HG03575 (cell line): ENCODE measurements around the gene ARHGEF11.

ENCODE experiments used
- ATAC-seq: cut with Tn5 transposase; IDR thresholded peaks from one replicate; pipeline ENCODE4 v1.9.1; 2021; ENCODE audit not compliant: unreplicated experiment, insufficient number of reproducible peaks, low FRiP score; ENCODE audit errors: extremely low read depth

Gene ARHGEF11

DNA sequence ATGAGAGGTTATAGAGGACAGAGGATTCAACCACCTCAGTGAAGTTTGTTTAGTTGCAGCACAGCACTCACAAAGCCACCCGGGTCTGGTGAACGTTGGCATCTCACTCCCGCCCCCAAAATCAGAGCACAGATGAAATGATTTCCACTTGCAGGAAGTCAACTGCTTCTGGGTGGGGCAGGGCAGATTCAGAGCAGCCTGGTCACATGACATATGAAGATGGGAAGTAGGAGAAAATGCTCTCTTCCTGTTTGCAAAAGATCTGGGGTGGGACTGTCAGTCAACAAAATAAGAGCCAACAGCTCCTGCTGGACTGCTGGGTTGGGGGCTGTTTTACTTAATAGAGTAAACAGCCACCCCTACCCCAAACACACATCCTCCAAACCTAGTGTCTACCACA lies 81.9 kb downstream of the ARHGEF11 start:
- ATAC-seq, result no peak

DNA sequence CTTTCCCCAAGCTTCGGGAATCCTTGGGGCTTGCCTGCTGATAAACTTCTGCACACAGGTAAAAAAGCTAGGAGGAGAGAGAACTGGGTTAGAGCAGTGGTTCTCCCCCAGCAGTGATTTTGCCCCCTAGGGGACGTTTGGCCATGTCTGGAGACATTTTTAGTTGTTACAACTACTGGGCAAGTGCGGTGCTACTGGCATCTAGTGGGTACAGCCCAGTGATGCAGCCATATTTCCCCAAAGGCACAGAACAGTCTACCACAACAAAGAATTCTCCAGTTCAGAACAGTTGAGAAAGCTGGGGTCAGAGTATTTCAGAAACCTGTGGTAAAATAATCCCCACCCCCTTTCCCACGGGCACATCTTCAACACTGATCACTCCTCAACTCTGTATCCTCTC lies 83.8 kb downstream of the ARHGEF11 start:
- no peak for ATAC-seq

DNA sequence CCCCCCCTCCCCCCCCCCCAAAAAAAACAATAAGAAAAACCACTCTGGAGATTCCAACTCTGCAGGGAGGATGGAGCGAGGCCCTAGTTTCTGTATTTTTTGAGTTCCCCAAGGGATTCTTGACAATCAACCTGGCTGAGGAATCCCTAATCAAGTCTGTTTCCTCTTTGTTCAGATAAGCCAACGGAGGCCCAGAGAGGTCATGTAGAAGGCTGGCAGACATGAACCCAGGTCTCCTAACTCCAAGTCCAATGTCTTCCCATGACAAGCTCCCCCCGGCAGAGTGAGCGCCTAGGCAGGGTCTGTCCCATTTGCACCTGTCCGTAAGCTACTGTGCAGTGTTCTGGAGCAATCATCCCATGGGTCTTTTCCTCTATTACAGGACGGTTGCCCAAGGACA lies 85.6 kb downstream of the ARHGEF11 start:
- no peak for ATAC-seq

DNA sequence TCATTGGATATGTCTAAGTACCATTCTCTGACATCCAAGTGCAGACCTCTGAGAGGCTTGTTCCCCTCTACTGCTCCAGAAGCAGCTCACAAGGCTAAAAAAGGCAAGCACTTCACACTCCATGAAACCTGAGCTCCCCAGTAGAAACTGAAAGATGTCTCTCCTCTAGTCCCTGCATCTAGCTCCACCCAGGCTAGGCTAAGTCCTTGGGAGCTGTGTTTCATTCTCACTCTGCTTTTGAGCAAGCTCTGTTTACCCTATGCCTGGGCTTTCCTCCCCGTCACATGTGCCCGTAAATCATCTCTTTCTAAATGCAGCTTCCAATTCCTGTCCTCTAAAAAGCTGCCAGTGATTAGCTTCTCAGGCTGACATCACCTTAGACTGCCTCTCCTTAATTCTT lies 86.1 kb downstream of the ARHGEF11 start:
- no peak for ATAC-seq

DNA sequence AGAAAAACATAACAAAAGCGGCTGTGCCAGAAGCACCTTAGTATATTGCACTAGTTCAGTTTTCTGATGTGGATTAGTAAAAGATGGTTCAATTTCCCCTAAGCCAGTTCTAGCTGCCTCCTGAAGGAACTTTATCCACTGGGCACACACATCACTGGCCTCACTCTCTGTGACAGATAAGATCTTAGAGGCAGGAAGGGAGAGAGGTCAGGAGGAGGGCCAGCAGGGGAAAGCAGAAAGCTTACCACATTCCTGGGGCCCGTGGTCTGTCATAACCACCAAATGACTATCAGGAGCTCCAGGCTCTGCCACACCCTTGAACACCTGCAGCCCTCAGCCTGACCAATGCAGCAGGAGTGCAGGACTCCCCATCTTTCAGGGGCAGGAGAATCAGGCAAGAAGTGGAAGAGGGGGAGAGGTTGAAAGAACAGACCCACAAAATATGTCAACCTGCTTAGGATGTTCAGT lies 87.3 kb downstream of the ARHGEF11 start:
- no peak for ATAC-seq

DNA sequence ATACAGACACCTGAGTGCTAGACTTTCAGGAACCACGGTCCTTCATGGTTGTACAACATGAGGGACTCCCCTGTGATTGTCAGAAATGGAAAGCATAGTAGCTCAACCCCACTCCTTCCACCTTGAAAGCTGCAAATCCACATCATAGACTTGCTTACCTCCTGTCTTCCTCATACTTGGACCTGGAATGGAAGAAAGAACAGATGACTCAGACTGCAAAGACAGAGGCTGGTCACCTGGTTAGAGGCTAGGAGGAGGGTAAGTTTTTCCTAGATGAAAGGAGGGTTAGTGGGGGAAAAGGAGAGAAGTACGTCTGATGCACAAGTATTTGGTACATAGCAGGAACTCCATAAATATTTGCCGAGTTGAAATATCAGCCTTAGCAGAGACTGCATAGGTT lies 87.9 kb downstream of the ARHGEF11 start:
- ATAC-seq, result no peak

DNA sequence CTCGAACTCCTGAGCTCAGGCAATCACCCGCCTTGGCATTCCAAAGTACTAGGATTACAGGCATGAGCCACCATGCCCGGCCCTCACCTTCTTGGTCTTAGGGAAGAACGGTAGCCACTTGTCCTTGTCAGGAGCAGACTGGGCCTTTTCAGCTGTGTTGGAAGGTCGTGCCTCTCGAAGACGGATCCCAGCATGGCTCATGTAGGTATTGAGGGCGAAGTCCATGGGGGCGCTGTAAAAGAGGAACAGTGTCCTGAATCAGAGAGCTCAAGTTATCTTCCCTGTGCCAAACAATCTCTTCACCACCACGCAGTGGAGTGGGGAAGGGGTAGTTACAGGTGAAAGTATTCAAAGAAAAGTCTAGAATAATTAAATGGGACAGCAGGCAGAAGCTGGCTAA lies 89.2 kb downstream of the ARHGEF11 start:
- no peak for ATAC-seq

DNA sequence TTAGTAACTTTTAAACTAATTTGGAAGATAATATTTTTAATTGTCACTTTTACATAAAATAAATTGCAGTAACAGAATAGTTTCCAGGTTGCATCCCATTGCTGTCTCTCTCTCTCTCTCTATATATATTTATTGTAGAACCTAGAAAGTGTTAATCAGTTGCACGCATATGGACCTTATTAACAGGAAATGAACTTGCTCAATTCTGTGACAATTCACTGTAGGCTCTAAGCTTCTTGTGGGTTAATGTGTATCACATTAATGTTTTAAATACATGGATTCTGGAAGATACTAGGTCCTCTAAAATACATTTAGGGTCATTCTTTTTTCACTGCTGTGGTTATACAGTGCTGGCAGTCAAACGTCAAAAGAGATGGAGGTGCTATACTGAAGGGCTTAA lies 92.0 kb downstream of the ARHGEF11 start:
- ATAC-seq, result no peak

DNA sequence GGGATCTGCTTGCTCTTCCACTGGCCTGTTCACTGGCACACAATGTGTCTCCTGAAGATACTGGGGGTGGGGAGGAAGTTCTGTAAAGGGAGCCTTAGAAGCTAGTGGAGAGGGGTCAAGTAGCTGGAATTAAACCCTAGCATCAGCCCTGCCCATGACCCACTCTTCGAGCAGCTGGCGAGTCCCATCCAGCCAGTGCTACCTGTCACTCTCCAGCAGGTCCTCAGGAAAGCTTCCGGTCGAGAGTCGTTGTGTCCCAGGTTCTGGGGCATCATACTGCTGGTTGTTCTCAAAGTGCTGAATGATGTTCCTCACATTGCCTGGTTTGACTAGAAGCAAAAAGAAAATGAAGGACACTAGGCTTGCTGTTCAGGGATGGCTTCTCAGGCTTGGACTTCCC lies 94.2 kb downstream of the ARHGEF11 start:
- ATAC-seq, result no peak

DNA sequence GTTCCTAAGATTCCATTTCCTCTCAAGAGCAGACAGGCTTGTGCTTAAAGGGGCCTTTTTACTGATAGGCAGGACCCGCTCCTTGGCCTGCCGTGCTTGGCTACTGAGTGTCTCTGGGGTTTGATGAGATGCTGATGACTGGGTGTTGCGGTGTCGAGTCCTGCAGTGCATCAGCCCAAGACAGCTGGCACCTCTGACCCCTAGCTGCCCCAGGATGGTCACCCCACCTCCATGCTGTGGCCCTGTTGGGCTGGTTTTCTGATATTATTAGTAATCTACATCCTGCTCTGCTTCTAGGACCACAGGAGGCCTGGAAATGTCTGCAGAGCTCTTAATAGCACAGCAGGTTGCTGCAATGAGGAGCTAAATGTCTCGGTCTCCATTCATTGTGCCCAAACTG lies 96.4 kb downstream of the ARHGEF11 start:
- ATAC-seq, result no peak

DNA sequence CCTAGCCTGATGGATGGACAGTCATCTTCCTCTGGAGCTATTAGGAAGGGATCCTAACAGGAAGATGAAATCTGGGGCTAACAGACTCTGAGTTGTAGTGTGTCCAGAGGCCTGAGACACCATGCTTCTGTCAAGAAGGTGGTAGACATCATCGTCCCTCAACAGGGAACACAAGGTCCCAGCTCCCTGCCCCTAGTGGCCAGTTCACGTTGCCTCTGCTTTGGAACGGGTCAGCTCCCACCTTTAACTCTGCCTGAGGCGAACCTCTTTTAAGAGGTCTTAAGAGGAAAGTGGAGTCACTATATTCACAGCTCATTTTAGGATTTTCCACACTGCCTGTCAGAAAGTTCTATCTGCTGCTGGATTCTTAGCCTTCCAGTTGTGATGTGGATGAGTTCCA lies 96.8 kb downstream of the ARHGEF11 start:
- ATAC-seq, result no peak

DNA sequence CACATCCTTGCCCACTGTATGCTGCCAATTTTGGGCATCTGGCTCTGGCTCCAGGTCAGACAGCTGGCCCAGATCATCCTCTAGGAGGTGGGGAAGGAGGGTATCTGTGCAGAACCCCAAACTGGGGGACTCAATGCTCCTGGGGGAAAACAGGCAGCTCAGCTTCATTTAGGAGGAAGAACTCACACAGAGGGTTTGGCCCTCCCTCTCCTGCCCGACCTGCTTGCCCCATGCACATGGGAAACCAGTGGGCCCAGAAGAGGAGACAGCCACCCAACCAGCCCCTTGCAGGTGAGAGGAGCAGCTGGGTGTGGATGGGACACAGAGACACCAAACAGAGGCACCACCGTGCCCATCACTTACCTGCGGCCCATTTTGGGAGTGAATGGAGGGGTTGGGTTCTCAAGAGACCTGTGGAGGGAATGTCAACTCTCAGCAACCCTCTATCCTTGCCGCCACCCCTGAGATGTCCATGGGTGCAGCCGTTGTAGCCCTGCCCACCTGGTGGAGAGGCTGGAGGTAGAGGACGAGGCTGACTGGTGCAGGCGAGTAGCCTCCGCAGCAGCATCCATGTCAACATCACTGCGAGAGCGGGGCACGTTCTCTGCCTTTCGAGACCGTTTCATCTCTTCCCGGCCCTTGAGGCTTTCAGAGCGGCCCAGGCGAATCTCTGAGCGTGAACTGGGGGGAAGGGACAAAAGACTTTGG lies 97.6 kb downstream of the ARHGEF11 start:
- no peak for ATAC-seq

DNA sequence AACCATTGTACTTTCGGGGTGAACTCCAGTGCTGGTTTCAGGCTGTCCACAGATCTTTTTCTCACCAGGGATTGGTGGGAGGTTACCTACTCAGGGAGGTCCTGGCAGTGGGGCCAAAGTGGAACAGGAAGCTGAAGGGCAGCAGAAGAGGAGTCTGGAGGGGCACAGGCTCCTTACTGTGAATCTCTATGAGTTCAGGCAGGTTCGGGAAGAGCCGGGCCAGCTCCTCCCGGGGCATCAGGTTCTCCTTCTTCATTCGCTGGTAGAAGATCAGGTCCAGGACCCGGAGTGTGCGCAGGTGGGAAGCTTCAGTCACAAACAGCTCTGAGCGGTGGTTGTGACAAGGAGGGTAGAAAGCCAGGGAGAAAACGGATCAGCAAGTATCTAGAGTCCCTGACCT lies 98.4 kb downstream of the ARHGEF11 start:
- ATAC-seq, result no peak

DNA sequence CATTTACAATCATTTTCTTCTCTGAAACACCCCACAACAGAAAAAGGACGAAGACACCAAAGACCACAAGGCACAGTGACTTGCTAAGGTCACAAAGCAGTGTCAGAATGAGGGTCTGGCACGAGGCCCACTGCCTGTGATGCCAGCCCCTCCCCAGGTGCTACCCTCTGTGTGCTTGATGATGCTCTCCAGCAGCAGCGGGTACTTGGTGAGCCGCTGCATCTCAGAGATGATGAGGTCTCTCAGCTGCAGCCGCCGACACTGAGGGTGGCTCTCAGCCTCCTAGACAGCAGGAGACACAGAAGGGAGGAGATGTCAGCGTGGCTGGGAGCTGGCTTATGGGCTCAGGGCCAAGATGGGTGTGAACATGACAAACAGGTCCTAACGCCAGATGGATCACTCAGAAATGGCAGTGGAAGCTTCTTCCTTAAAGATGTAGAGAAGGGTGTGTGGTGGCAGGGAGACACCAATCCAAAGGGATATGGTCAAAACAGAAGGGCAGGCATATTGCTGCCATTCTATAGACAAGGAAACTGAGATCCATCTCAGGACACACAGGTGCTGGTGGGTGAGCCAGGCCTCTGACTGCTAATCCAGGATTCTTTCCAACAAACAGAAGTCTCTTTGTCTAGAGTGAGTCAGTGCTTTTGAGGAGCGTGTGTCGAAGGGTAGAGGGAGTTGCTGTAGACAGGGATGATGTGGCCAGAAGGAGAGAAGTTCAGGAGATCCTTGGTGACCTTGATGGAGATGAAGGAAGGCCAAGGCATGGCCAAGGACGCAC lies 99.5 kb downstream of the ARHGEF11 start:
- ATAC-seq, result no peak

DNA sequence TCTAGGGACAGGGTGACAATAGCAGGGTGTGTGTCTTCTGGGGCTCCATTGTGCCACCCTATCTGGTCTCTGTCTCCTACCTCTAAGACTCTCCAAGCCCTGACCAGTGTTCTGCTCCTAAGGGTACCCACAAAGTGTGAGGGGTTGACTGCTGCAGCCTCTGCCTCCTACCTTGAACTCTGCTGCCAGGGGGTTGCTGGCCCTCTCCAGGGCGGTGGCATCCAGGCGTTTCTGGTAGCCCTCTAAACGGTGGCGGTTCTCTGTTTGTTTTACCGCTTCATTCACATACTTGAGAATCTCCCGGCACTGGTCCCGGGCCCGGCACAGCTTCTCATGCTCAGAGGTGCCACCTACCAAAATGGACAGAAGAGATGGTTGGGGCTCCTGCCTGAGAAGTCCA lies 100.7 kb downstream of the ARHGEF11 start:
- ATAC-seq, result no peak

DNA sequence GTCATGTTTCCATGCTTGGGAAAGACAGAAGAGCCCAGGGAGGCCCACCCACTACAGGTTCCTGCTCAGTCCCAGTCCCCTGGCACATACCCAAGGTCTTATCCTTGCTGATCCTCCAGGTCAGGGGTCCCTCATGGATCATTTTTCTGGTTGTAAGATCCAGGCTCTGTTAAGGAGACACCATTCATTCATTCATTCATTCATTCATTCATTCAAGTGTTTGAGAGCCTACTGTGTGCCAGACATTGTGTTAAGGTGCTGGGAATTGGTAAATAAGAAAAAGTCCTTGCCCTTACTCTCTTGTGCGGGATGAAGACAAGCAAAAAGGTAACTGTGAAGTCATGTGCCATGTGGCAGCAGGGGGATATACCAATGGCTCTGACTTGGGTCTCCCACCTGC lies 101.3 kb downstream of the ARHGEF11 start:
- ATAC-seq, result no peak

DNA sequence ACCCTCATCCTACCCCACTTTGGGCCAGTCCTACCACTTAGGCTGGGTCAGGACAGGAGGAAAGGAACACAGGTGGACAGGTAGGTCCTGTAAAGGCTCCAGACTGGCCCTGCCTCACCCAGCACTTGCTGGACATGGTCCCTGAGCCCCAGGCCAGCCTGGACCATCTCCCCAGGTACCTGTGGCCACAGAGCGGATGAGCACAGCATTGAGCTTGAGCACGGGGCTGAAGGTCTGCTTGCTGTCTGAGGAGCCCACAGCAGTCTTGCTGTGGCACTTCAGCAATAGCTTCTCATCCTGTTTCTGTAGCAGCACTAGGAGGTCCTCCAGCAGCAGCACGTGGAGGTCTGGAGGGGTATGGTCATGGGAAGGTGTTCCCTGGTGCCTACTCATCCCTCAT lies 101.8 kb downstream of the ARHGEF11 start:
- ATAC-seq, result no peak

DNA sequence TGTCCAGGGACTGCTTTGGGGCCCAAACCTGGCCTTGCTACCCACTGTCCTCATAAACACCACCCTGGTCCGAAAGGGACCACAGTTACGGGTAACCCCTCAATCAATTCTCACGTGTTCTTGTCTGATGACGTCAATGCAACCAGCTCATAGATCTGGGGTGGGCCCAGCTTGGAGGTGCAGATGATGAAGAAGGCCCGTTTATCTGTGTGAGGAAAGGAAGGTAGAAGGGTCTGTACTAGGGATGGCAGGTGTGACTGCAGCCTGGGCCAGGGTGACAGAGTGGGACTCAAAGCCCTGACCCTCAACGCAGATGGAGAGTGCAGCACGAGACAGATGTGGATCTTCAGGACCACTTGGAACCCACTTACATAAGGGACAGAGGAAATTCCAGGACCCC lies 103.0 kb downstream of the ARHGEF11 start:
- ATAC-seq, result no peak

DNA sequence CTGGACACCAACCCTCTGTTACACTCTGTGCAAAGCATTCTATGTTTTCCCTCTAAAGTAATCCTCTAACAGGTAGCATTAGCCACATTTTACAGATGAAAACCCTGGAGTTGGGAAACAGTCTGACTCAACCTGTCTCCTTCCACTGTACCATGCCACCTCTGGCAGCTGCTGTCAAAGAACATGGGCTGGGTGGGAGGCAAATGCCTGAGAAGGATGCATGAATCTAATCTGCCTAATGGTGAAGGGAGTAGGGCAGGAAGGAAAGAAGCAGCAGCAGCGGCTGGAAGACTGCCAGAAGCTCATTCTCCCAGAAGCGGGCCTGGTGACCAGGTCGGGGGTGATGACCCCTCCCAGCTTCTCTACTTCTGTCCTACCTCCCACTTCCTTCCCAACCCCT lies 103.4 kb downstream of the ARHGEF11 start:
- no peak for ATAC-seq

DNA sequence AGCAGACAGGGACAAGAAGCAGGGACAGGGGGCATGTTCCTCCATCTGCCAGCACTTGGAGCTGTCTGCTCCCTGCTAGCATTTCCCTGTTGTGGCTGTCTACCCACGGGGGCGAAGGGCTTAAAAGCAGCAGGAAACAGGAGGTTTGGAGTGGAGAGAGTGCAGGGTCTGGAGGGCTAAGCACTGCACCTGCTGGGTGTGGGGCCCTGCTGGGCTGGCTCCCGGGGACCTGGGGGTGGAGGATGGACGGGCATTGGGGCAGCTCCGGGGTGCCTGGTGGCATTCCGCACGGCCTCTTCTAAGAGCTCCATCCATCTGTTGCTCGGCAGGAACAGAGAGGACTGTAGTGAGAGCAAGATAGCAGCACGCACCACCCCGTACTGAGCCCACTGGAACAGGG lies 103.9 kb downstream of the ARHGEF11 start:
- ATAC-seq, result no peak
